Measurements from ENCODE around the gene EPHA1. TPM values are rescaled to one million over a fixed set of nuclear protein-coding genes. Genes with fewer than 3 reads are reported as not detected.

The EPHA1 gene
- total RNA-seq, 1 donor from 2014 or later: 7.9 TPM

GRCh38 chr7:143351060-143351459 lies 57.6 kb downstream of the EPHA1 start:
- no peak overlapping the region for H3K4me3 ChIP-seq (ENCODE audit: low read depth, low read length)
- peaks cover 8% of the 10 kb centered on the region for H3K27me3 ChIP-seq (ENCODE audit: control insufficient read depth, insufficient read depth, low read length)
- no peak for DNase-seq (ENCODE audit: low read depth)
- no peak for TF ChIP-seq CTCF (IDR thresholded peaks at IDR 0.05; ENCODE audit: insufficient read depth, low read length, poor library complexity, severe bottlenecking)
- H3K36me3 ChIP-seq (ENCODE audit: control insufficient read depth, insufficient read depth, low read length): no peaks in the 10 kb centered on the region

GRCh38 chr7:143347950-143348349 lies 60.7 kb downstream of the EPHA1 start:
- Histone ChIP-seq H3K27me3 (ENCODE audit: control insufficient read depth, insufficient read depth, low read length) (peaks cover 17% of the 10 kb centered on the region), H3K4me3 (ENCODE audit: low read depth, low read length) (no peak overlapping the region), H3K36me3 (ENCODE audit: control insufficient read depth, insufficient read depth, low read length) (no peaks in the 10 kb centered on the region)
- no peak for TF ChIP-seq CTCF (IDR thresholded peaks at IDR 0.05; ENCODE audit: insufficient read depth, low read length, poor library complexity, severe bottlenecking)
- DNase-seq (ENCODE audit: low read depth): no peak

GRCh38 chr7:143346018-143346417 lies 62.6 kb downstream of the EPHA1 start:
- no peak for DNase-seq (ENCODE audit: low read depth)
- H3K4me3 ChIP-seq (ENCODE audit: low read depth, low read length): no peak overlapping the region
- no peaks in the 10 kb centered on the region for H3K36me3 ChIP-seq (ENCODE audit: control insufficient read depth, insufficient read depth, low read length)
- peaks cover 17% of the 10 kb centered on the region for H3K27me3 ChIP-seq (ENCODE audit: control insufficient read depth, insufficient read depth, low read length)
- TF ChIP-seq CTCF (IDR thresholded peaks at IDR 0.05; ENCODE audit: insufficient read depth, low read length, poor library complexity, severe bottlenecking): no peak

- peak; percentile 9 for DNase-seq (ENCODE audit: low read depth)
- no peaks in the 10 kb centered on the region for H3K36me3 ChIP-seq (ENCODE audit: control insufficient read depth, insufficient read depth, low read length)
- peak; percentile 77 for TF ChIP-seq CTCF (IDR thresholded peaks at IDR 0.05; ENCODE audit: insufficient read depth, low read length, poor library complexity, severe bottlenecking)
- H3K4me3 ChIP-seq (ENCODE audit: low read depth, low read length): no peak overlapping the region
- H3K27me3 ChIP-seq (ENCODE audit: control insufficient read depth, insufficient read depth, low read length): peaks cover 16% of the 10 kb centered on the region
These were observed 63.2 kb downstream of the EPHA1 start for GRCh38 chr7:143345428-143345900.

GRCh38 chr7:143343596-143343995 lies 65.1 kb downstream of the EPHA1 start:
- no peak for TF ChIP-seq CTCF (IDR thresholded peaks at IDR 0.05; ENCODE audit: insufficient read depth, low read length, poor library complexity, severe bottlenecking)
- H3K27me3 ChIP-seq (ENCODE audit: control insufficient read depth, insufficient read depth, low read length): peaks cover 15% of the 10 kb centered on the region
- H3K4me3 ChIP-seq (ENCODE audit: low read depth, low read length): no peak overlapping the region
- no peak for DNase-seq (ENCODE audit: low read depth)
- no peaks in the 10 kb centered on the region for H3K36me3 ChIP-seq (ENCODE audit: control insufficient read depth, insufficient read depth, low read length)

- TF ChIP-seq CTCF (IDR thresholded peaks at IDR 0.05; ENCODE audit: insufficient read depth, low read length, poor library complexity, severe bottlenecking): no peak
- peaks cover 15% of the 10 kb centered on the region for H3K27me3 ChIP-seq (ENCODE audit: control insufficient read depth, insufficient read depth, low read length)
- no peak overlapping the region for H3K4me3 ChIP-seq (ENCODE audit: low read depth, low read length)
- H3K36me3 ChIP-seq (ENCODE audit: control insufficient read depth, insufficient read depth, low read length): no peaks in the 10 kb centered on the region
- no peak for DNase-seq (ENCODE audit: low read depth)
These were observed 66.8 kb downstream of the EPHA1 start for GRCh38 chr7:143341842-143342241.
